HG02588 (cell line): ENCODE data around the gene PRKAR1B.

ENCODE experiments used
- ATAC-seq: cut with Tn5 transposase; IDR thresholded peaks from one replicate; pipeline ENCODE4 v1.9.1; 2021; ENCODE audit warnings: mild to moderate bottlenecking, moderate library complexity; ENCODE audit not compliant: unreplicated experiment

Gene PRKAR1B

GRCh38 chr7:575425-576366 is 151.4 kb downstream of the PRKAR1B start:
- ATAC-seq = no peak

- no peak for ATAC-seq
These were observed 152.3 kb downstream of the PRKAR1B start for GRCh38 chr7:574661-575395.

- no peak for ATAC-seq
These were observed 153.1 kb downstream of the PRKAR1B start for GRCh38 chr7:573933-574381.

- no peak for ATAC-seq
These were observed 153.7 kb downstream of the PRKAR1B start for GRCh38 chr7:573269-573932.

GRCh38 chr7:572416-573268 is 154.4 kb downstream of the PRKAR1B start:
- no peak for ATAC-seq

GRCh38 chr7:571718-572415 is 155.2 kb downstream of the PRKAR1B start:
- ATAC-seq = no peak

- ATAC-seq = no peak
These were observed 155.9 kb downstream of the PRKAR1B start for GRCh38 chr7:571096-571717.

GRCh38 chr7:570801-571070 is 156.3 kb downstream of the PRKAR1B start:
- ATAC-seq = no peak

GRCh38 chr7:569996-570800 is 156.9 kb downstream of the PRKAR1B start:
- no peak for ATAC-seq

GRCh38 chr7:569071-569855 is 157.8 kb downstream of the PRKAR1B start:
- ATAC-seq = no peak

GRCh38 chr7:568031-568951 is 158.8 kb downstream of the PRKAR1B start:
- no peak for ATAC-seq

- ATAC-seq = no peak
These were observed 159.7 kb downstream of the PRKAR1B start for GRCh38 chr7:567305-567883.

GRCh38 chr7:566100-566499 is 161.0 kb downstream of the PRKAR1B start:
- ATAC-seq = no peak

GRCh38 chr7:564176-564865 is 162.8 kb downstream of the PRKAR1B start:
- no peak for ATAC-seq

GRCh38 chr7:563629-564170 is 163.4 kb downstream of the PRKAR1B start:
- ATAC-seq = no peak
